Measurements from ENCODE around the gene CLRN1.
"Not testable (repeated sequence)": the region's sequence is repeated elsewhere in the genome, so short reads cannot be mapped to it uniquely, and the experiment has no call there.

The CLRN1 gene

GRCh38 chr3:150972366-150973071 lies at the start of gene CLRN1:
CLRN1 (minus strand) TSS chr3:150972727; CDS start chr3:150972708, 19 bp downstream.
- no peak for DNase-seq

- DNase-seq = no peak
Measured at GRCh38 chr3:151016478-151016795, 43.9 kb upstream of the CLRN1 start.

GRCh38 chr3:151015767-151016477 lies 43.4 kb upstream of the CLRN1 start:
- DNase-seq = no peak

GRCh38 chr3:151015181-151015580 lies 42.7 kb upstream of the CLRN1 start:
- DNase-seq = no peak

GRCh38 chr3:151014501-151015018 lies 42.0 kb upstream of the CLRN1 start:
- DNase-seq = no peak

- DNase-seq = no peak
Measured at GRCh38 chr3:151012753-151013152, 40.2 kb upstream of the CLRN1 start.

GRCh38 chr3:151011427-151011826 lies 38.9 kb upstream of the CLRN1 start:
- DNase-seq = no peak

GRCh38 chr3:151009981-151010380 lies 37.5 kb upstream of the CLRN1 start:
- no peak for DNase-seq

GRCh38 chr3:151009430-151009829 lies 36.9 kb upstream of the CLRN1 start:
- no peak for DNase-seq

GRCh38 chr3:151008699-151009098 lies 36.2 kb upstream of the CLRN1 start:
- DNase-seq = no peak

GRCh38 chr3:151003768-151004134 lies 31.2 kb upstream of the CLRN1 start:
- DNase-seq = no peak

GRCh38 chr3:151003029-151003767 lies 30.7 kb upstream of the CLRN1 start:
- no peak for DNase-seq

- DNase-seq = no peak
Measured at GRCh38 chr3:151002003-151002981, 29.8 kb upstream of the CLRN1 start.

- DNase-seq = no peak
Measured at GRCh38 chr3:150998996-150999395, 26.5 kb upstream of the CLRN1 start.

GRCh38 chr3:150996731-150997130 lies 24.2 kb upstream of the CLRN1 start:
- no peak for DNase-seq

- no peak for DNase-seq
Measured at GRCh38 chr3:150995510-150995909, 23.0 kb upstream of the CLRN1 start.

GRCh38 chr3:150989208-150989607 lies 16.7 kb upstream of the CLRN1 start:
- DNase-seq = no peak

- not testable (repeated sequence) for DNase-seq
Measured at GRCh38 chr3:150988395-150988794, 15.9 kb upstream of the CLRN1 start.

- no peak for DNase-seq
Measured at GRCh38 chr3:150985711-150986110, 13.2 kb upstream of the CLRN1 start.

- no peak for DNase-seq
Measured at GRCh38 chr3:150984066-150984465, 11.5 kb upstream of the CLRN1 start.

GRCh38 chr3:150978566-150979148 lies 6.1 kb upstream of the CLRN1 start:
- no peak for DNase-seq

GRCh38 chr3:150975992-150976368 lies 3.5 kb upstream of the CLRN1 start:
- DNase-seq = no peak
